CMK (cell line): Measurements from ENCODE around the gene HARBI1.

Experiments
- DNase-seq: peaks from one replicate; pipeline ENCODE4 v3.0.0-alpha.2; 2010; ENCODE audit warnings: low read depth

HARBI1 gene

GRCh38 chr11:46617134-46617971 is at the start of gene HARBI1, which contains the start of gene ATG13:
Gene HARBI1 (minus strand): TSS chr11:46617227. CDS start chr11:46616237, 990 bp downstream.
Gene ATG13 (plus strand): TSS chr11:46617553. CDS start chr11:46644292, 26,739 bp downstream.
- DNase-seq, result peak; percentile 62

GRCh38 chr11:46666516-46666915 is 49.5 kb upstream of the HARBI1 start:
- DNase-seq, result no peak

- no peak for DNase-seq
Measured at GRCh38 chr11:46665356-46665755, 48.3 kb upstream of the HARBI1 start.

GRCh38 chr11:46664612-46665011 is 47.6 kb upstream of the HARBI1 start:
- DNase-seq, result no peak

GRCh38 chr11:46663277-46663940 is 46.4 kb upstream of the HARBI1 start:
- no peak for DNase-seq

- no peak for DNase-seq
Measured at GRCh38 chr11:46662366-46662765, 45.3 kb upstream of the HARBI1 start.

- no peak for DNase-seq
Measured at GRCh38 chr11:46661836-46662235, 44.8 kb upstream of the HARBI1 start.

- no peak for DNase-seq
Measured at GRCh38 chr11:46659908-46660307, 42.9 kb upstream of the HARBI1 start.

- no peak for DNase-seq
Measured at GRCh38 chr11:46658259-46658658, 41.2 kb upstream of the HARBI1 start.

GRCh38 chr11:46657186-46657585 is 40.2 kb upstream of the HARBI1 start:
- DNase-seq, result no peak

GRCh38 chr11:46655631-46656030 is 38.6 kb upstream of the HARBI1 start:
- no peak for DNase-seq

GRCh38 chr11:46649180-46649738 is 32.2 kb upstream of the HARBI1 start:
- DNase-seq, result no peak

GRCh38 chr11:46643986-46644385 is 27.0 kb upstream of the HARBI1 start:
- DNase-seq, result no peak

- DNase-seq, result no peak
Measured at GRCh38 chr11:46643531-46643930, 26.5 kb upstream of the HARBI1 start.

- DNase-seq, result no peak
Measured at GRCh38 chr11:46642627-46643335, 25.8 kb upstream of the HARBI1 start.

- DNase-seq, result no peak
Measured at GRCh38 chr11:46641639-46642038, 24.6 kb upstream of the HARBI1 start.

GRCh38 chr11:46640036-46640788 is 23.2 kb upstream of the HARBI1 start:
- DNase-seq, result no peak

GRCh38 chr11:46639197-46639839 is 22.3 kb upstream of the HARBI1 start:
- no peak for DNase-seq

GRCh38 chr11:46637546-46637945 is 20.5 kb upstream of the HARBI1 start:
- DNase-seq, result no peak

- no peak for DNase-seq
Measured at GRCh38 chr11:46635557-46636139, 18.6 kb upstream of the HARBI1 start.
